Caki2 (cell line): ENCODE data around the gene ZNF276. TPM values are rescaled to one million over a fixed set of nuclear protein-coding genes. Genes with fewer than 3 reads are reported as not detected.
A peak's percentile ranks its signal among the peaks of the same experiment; 100 is the strongest.

ENCODE experiments used
- DNase-seq: peaks from one replicate; pipeline ENCODE4 v3.0.0-alpha.2; 2015; ENCODE audit warnings: low read depth
- in situ Hi-C: cut with HindIII; loops from 2 replicates; pipeline ENCODE4 v1.10.0; 2016; ENCODE audit warnings: low sequenced_read_pairs, low pct_unique_long_range_greater_than_20kb, mixed read lengths
- total RNA-seq: library from RNA; depleted of rRNA; stranded (reverse); fragments of >200 nt; shearing (Covaris generic); gene quantifications from 2 replicates; pipeline ENCODE4 v1.2.3, GENCODE V29; 2014; ENCODE audit warnings: low replicate concordance

The ZNF276 gene
- total RNA-seq, 1 experiment from 2014 or later, result 12.9 TPM

DNA sequence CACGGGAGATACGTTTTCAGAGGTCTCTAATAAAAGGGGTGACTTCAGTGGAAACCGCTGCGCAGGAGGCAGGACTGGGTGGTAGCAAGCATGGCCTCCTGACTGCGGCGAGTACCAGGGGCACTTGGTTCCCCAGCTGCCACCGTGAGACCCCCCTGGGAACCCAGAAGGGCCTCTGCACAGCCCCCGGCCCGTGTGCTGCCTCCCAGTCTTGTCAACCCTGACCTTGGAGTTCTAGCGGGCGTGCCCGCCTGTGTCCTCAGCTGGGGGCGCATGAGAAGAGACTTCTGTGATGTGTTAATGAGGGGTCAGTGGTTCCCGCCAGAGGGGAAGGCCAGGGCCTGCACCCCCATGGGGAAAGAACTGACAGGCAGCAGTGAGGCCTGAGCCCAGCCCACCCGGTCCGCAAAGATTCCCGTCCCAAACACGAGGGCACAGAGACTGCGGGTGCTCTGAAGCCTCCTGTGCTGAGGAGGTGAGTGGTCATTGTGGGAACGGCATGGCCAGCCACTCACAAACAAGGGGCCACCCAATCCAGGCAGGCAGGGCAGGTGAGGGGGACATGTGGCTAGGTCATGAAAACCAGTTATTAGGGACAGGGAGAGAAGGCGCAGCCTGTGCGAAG, 9.4 kb downstream of the ZNF276 start:
- no peak for DNase-seq
- in situ Hi-C loops, result no loop called here

GRCh38 chr16:89732142-89732917, 11.0 kb downstream of the ZNF276 start:
- in situ Hi-C loops, result no loop called here
- no peak for DNase-seq

DNA sequence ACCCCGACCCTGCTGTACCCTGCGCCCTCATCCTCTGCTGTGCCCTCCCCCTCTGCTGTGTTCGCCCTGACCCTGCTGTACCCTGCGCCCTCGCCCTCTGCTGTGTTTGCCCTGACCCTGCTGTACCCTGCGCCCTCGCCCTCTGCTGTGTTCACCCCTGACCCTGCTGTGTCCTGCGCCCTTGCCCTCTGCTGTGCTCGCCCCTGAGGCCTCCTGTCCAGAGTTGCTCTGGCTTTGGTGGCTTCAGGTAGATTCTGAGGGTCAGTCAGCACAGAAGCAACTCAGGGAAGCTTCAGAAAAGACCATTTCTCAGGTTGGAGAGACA, 11.5 kb downstream of the ZNF276 start:
- no peak for DNase-seq
- in situ Hi-C loops, result no loop called here

DNA sequence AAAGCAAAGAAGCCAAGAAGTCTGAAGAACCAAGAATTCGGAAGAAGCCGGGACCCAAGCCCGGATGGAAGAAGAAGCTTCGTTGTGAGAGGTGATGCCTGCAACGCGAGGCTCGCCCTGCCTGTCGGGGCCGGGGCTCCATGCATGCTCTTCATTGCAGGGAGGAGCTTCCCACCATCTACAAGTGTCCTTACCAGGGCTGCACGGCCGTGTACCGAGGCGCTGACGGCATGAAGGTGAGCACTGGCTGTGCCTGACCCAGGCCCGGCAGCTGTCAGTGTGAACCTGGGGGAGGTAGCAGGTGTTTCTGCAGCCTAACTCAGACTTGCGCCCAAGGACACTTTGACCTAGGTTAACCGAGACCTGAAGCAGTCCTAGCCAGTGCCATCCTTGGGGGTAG, 12.0 kb downstream of the ZNF276 start:
- in situ Hi-C loops, result no loop called here
- DNase-seq, result no peak

DNA sequence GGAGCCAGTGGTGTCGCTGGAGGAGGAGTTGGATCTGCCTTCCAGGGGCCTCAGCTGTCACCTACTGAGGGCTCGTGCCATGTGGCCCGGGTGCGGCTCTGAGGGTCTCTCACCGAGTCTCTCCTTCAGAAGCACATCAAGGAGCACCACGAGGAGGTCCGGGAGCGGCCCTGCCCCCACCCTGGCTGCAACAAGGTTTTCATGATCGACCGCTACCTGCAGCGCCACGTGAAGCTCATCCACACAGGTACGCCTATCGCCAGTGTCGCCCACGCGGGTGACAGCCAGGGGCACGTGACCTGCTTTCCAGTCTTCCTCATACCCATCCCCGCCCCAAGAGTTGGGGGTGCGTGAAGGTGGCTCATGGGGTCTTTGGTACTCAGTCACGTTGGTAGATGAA, 12.5 kb downstream of the ZNF276 start:
- no peak for DNase-seq
- in situ Hi-C loops, result no loop called here

DNA sequence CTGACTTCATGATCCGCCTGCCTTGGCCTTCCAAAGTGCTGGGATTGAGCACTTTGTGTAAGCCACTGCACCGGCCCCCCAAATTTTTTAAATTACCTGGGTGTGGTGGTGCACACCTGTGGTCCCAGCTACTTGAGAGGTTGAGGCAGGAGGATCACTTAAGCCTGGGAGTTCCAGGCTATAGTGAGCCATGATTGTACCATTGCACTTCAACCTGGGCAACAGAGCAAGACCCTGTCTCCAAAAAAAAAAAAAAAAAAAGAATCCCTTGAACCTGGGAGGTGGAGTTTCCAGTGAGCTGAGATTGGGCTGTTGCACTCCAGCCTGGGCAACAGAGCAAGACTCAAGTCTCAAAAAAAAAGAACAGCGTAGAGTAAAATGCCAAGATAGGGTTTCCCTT, 15.2 kb downstream of the ZNF276 start:
- DNase-seq, result no peak
- in situ Hi-C loops, result no loop called here

DNA sequence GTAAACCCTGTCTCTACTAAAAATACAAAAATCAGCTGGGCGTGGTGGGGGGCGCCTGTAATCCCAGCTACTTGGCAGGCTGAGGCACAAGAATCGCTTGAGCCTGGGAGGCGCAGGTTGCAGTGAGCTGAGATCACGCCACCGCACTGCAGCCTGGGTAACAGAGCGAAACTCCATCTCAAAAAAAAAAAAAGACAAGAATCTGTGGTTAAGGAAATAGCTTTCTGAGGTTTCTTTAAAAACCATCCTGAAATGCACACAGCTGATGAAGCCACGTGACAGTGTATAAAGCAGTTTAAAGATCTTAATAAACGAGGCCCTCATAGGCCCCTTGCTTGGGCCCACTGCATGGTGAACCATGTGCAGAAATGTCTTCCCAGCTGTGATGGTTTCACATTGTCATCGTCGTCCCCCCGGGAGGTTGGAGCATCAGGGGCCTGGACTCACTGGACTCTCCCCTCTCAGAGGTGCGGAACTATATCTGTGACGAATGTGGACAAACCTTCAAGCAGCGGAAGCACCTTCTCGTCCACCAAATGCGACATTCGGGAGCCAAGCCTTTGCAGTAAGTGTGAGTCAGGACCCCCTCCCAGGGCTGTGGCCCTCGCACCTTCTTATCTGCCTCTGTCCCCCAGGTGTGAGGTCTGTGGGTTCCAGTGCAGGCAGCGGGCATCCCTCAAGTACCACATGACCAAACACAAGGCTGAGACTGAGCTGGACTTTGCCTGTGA, 16.2 kb downstream of the ZNF276 start:
- in situ Hi-C loops, result no loop called here
- no peak for DNase-seq

DNA sequence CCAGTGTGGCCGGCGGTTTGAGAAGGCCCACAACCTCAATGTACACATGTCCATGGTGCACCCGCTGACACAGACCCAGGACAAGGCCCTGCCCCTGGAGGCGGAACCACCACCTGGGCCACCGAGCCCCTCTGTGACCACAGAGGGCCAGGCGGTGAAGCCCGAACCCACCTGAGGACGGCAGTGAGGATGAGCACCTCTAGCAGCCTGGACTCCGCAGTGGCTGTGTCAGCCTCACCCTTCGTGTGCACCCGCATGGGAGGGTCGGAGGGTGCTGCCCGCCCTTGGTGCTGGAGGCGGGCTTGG, 16.7 kb downstream of the ZNF276 start:
- in situ Hi-C loops, result no loop called here
- no peak for DNase-seq

- in situ Hi-C loops, result no loop called here
- DNase-seq, result no peak
Observed at GRCh38 chr16:89738538-89739317, 17.4 kb downstream of the ZNF276 start.

GRCh38 chr16:89739383-89739782, 18.0 kb downstream of the ZNF276 start:
- DNase-seq, result no peak
- in situ Hi-C loops, result no loop called here

DNA sequence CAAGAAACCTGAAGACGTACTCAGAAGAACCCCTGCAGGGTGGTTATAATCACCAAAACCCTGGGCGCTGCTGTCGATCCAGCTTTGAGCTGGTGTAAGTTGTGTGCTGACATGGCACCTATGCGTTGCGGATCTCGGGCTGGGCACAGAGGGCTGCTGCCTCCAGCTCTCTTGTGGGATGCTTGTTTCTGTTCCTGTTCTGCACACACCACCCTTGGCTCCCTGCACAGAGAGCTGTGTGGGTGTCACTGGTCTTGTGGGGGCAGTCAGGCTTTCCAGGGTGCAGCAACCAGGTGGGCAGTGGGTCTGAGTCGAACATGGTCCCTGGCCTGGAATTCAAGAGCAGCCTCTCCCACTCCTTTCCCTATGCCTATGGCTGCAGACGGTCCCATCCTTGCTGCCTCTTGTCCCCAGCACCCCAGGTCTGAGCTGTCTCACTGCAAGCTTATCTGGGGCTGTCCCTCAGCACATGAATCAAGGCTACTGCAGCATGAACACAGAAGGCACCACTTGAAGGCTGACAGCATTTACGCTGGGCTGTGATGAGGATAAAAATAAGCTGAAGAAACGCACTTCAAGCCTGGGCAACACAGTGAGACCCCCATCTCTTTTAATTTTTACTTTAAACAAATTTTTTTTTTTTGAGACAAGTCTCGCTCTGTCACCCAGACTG, 20.1 kb downstream of the ZNF276 start:
- in situ Hi-C loops, result no loop called here
- no peak for DNase-seq

DNA sequence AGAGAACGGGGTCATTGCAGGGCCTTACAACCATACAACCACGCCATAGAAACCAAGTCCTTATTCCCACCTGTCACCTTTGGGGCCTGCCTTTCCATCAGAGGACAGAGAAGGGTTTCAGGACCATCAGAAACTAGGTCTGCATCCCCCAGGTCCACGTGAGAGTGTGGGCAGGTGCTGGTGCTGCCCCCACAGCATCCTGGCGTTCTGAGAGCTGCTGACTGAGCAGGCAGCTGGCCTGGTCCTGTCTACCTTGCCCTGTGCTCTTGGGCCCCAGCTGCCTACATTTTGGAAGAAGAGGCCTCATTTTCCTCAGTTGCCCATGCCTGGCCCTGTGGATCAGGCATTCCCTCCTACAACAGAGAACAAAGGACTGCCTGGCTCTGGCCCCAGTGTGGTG, 21.6 kb downstream of the ZNF276 start:
- in situ Hi-C loops, result no loop called here
- DNase-seq, result no peak

DNA sequence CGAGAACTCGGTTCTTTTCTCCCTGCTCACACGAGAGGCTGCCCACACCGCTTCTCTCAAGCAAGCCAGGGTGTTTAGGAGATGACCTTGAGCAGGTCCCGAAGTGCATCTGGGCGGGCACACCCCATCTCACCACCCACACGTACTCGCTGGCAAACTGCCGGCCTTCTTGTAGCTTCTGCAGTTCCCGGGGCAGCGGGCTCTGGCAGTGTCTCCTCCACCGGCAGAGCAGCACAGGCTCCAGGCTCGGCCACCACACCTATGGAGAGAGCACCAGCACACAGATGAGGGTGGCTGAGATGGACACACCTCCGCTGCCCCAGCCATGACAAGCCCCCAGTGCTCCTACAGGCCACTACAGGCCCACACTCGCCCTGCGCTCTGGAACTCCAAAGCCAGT, 23.5 kb downstream of the ZNF276 start:
- in situ Hi-C loops, result no loop called here
- no peak for DNase-seq

DNA sequence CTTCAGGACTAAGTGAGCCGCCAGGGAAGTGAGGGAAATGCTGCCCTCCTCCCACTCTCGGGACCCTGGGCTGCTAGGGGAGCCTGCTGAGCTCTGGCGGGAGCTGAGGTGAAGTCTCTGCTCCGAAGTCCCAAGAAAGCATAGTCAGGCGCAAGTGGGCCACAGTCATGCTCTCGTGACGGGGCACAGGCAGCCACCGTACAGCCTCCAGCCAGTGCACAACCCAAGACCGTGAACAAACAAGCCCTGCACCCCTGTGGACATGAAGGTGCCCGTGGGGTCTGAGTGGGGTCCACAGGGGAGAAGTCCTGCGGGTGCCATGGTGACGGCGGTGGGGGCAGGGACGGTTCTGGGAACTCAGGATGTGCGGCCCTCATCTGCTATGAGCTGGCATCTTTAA, 24.7 kb downstream of the ZNF276 start:
- DNase-seq, result no peak
- in situ Hi-C loops, result no loop called here

DNA sequence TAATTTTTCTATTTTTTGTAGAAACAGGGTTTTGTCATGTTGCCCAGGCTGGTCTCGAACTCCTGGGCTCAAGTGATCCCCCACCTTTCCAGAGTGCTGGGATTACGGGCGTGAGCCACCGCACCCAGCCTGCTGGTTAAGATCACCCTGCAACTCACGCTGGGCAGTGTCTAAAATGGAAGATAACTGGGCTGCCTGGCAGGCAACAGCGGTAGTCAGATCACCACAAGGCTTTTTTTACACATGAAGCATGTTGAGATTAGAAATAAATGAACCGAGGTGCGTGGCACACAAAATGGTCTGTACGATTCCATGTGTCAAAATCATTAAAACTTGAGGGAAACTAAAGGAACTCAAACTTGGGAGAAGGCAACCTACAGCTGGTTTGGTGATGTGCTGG, 26.7 kb downstream of the ZNF276 start:
- in situ Hi-C loops, result no loop called here
- DNase-seq, result no peak

- in situ Hi-C loops, result no loop called here
- DNase-seq, result peak; percentile 12
Observed at GRCh38 chr16:89748921-89749320, 27.6 kb downstream of the ZNF276 start.

- DNase-seq, result peak; percentile 72
- in situ Hi-C loops, result no loop called here
Observed at GRCh38 chr16:89749637-89750036, 28.3 kb downstream of the ZNF276 start.

GRCh38 chr16:89759746-89760340, 38.5 kb downstream of the ZNF276 start:
- in situ Hi-C loops, result no loop called here
- no peak for DNase-seq
